ENCODE measurements around the gene CAB39. TPM values are rescaled to one million over a fixed set of nuclear protein-coding genes. Genes with fewer than 3 reads are reported as not detected.

The CAB39 gene
- total RNA-seq, 1 donor: 81.0 TPM

DNA sequence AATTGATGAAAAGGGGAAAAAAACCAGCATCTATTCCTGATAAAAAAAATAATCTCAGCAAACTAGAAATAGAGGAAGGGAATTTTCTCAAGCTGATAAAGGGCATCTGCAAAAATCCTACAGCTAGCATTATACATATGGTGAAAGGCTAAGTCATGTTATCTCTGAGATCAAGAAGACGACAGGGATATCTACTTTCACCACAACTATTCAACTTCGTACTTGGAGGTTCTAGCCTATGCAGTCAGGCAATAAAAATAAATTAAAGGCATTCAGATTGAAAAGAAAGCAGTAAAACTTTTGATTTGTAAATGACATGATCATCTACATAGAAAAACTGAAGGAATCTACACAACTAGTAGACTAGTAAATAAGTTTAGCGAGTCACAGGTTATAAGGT is 58.2 kb downstream of the CAB39 start:
- Histone ChIP-seq H3K9me3 (ENCODE audit: low read depth, low read length) (no peaks in the 10 kb centered on the region), H3K4me3 (ENCODE audit: low read length) (no peak overlapping the region), H3K4me1 (ENCODE audit: insufficient read depth, low read length) (peaks cover 16% of the 10 kb centered on the region), H3K27me3 (ENCODE audit: insufficient read depth, low read length) (no peaks in the 10 kb centered on the region)

DNA sequence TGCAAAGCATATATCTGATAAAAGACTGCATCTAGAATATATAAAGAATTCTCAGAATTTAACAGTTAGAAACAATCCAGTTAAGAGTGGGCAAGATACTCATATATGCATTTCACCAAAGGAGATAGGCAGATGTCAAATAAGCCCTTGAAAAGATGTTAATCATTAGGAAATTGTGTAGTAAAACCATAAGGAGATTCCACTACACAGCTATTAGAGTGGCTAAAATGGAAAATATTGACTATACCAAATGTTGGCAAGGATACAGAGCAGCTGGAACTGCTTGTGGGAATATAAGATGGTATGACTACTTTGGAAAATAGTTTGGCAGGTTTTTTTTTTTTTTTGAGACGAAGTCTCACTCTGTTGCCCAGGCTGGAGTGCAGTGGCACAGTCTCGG is 59.5 kb downstream of the CAB39 start:
- no peak overlapping the region for H3K4me3 ChIP-seq (ENCODE audit: low read length)
- peaks cover 16% of the 10 kb centered on the region for H3K4me1 ChIP-seq (ENCODE audit: insufficient read depth, low read length)
- no peaks in the 10 kb centered on the region for H3K27me3 ChIP-seq (ENCODE audit: insufficient read depth, low read length)
- H3K9me3 ChIP-seq (ENCODE audit: low read depth, low read length): no peaks in the 10 kb centered on the region

DNA sequence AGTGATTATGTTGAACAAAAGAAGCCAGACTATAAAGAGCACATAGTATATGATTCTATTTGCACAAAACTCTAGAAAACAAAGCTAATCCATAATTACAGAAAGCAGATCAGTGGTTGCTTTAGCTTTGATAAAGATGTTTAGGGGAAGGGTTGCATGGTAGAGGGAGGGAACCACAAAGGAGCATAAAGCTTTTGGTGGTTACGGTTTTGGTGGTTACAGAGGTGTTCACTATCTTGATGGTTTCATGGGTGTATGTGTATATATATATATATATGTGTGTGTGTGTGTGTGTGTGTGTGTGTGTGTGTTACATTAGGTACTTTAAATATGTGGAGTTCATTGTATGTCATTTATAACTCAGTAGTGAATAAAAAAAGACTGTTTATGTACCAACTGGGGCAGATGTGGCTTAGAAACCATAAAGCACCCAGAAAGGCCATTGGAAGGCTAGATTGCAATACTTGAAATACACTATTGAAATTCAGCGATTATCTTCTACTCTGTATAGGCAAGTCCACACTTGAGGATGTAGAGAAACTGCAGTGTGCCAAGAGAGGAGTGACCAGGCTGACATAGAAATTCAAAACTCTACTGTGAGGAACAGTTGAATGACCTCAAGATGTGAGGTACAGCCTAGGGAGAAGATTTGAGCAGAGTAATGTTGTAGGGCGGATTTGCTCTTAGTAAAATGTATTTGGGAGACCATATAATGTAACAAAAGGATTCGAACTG is 60.6 kb downstream of the CAB39 start:
- peaks cover 16% of the 10 kb centered on the region for H3K4me1 ChIP-seq (ENCODE audit: insufficient read depth, low read length)
- no peaks in the 10 kb centered on the region for H3K27me3 ChIP-seq (ENCODE audit: insufficient read depth, low read length)
- no peak overlapping the region for H3K4me3 ChIP-seq (ENCODE audit: low read length)
- no peaks in the 10 kb centered on the region for H3K9me3 ChIP-seq (ENCODE audit: low read depth, low read length)

DNA sequence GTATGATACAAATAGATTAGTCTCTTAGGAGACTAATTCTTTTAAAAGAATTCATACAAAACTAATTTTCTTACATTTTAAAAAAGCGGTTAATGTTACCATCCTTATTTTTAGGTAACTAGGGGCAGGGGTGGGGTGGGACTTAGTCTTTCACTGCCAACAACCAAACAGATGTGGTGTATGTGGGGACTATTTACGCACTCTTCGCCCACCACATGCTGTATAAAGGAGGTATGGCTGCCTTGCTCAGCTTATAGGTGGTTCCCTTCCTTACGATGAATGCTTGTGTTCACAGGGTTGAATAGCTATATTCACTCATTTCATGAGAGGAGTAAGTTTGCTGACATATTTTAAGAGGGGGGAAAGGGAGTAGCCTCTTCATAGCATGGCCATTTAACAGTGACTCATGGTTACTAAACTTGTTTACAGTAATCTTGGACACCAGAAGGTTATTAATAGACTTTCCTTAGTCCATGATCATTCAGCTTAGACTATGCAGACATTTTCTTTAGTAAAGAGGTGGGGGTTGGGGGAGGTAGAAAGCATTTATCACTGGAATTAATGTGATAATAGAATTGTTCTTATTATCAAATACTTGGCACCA is 61.8 kb downstream of the CAB39 start:
- Histone ChIP-seq H3K4me3 (ENCODE audit: low read length) (no peak overlapping the region), H3K9me3 (ENCODE audit: low read depth, low read length) (no peaks in the 10 kb centered on the region), H3K4me1 (ENCODE audit: insufficient read depth, low read length) (peaks cover 22% of the 10 kb centered on the region), H3K27me3 (ENCODE audit: insufficient read depth, low read length) (no peaks in the 10 kb centered on the region)

DNA sequence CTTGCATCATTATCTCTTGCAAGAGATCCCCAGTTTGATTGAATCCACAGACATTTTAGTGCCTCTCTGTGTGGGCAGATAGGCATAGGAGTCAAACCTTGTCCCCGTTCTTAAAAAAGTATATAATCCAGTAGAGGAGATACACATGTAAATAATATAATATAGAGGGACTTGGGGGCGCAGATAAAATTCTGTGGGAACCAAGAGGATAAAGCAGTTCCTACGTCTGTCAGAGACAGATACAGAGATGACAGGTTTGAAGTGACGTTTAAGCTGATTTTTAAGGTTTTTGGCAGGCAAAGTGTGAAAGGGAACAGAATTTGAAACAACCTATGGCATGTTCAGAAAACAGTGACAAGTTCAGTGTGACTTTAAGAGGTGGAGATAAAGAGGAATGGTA is 63.1 kb downstream of the CAB39 start:
- Histone ChIP-seq H3K27me3 (ENCODE audit: insufficient read depth, low read length) (no peaks in the 10 kb centered on the region), H3K4me1 (ENCODE audit: insufficient read depth, low read length) (peaks cover 30% of the 10 kb centered on the region), H3K9me3 (ENCODE audit: low read depth, low read length) (no peaks in the 10 kb centered on the region), H3K4me3 (ENCODE audit: low read length) (no peak overlapping the region)

DNA sequence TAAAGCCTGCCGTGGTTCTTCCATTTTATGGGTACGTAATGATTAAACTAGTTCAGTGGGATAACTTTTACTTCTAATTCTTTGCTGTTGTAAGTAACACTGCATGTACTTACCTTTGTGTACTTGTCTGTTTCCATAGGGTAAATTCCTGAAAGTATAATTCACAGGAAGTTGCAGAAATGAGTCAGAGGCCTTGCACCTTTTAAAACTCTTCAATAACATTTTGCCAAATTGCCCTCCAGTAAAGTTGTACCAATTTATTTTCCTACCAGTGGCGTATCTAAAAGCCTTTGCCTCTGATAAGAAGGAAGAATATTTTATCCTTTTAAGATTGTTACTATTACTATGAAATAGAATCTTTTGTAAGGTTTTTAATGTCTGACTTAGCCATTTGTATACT is 65.1 kb downstream of the CAB39 start:
- Histone ChIP-seq H3K4me3 (ENCODE audit: low read length) (no peak overlapping the region), H3K27me3 (ENCODE audit: insufficient read depth, low read length) (no peaks in the 10 kb centered on the region), H3K9me3 (ENCODE audit: low read depth, low read length) (no peaks in the 10 kb centered on the region), H3K4me1 (ENCODE audit: insufficient read depth, low read length) (peaks cover 43% of the 10 kb centered on the region)

DNA sequence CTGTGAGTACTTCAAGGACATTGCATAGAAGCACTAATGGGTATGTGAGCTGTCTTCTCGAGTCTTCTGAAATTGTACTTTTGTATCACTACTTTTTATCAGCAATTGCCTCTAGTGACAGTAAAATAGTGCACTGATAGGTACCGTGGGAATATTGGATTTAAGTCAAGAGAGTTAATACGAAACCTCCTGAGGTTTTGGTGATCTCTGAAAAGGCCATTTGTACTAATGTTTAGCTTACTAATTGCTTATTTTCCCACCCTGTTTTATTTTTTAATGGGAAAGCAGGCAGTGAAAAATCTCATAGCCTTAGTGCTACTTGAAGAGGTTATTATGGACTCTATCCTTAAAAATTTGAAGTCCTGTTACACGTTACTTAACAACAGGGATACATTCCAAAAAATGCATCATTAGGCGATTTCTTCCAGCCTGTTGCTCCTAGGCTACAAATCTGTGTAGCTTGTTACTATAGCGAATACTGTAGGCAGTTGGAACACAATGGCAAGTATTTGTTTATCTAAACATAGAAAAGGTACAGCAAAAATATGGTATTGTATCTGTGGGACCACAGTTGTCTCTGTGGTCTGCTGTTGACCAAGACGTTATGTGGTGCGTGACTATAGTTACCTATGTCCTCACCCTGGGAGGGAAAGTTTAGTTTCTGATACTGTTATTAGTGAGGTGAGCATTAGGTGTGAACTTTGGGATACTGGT is 65.9 kb downstream of the CAB39 start:
- Histone ChIP-seq H3K27me3 (ENCODE audit: insufficient read depth, low read length) (no peaks in the 10 kb centered on the region), H3K9me3 (ENCODE audit: low read depth, low read length) (no peaks in the 10 kb centered on the region), H3K4me1 (ENCODE audit: insufficient read depth, low read length) (peaks cover 39% of the 10 kb centered on the region), H3K4me3 (ENCODE audit: low read length) (no peak overlapping the region)

DNA sequence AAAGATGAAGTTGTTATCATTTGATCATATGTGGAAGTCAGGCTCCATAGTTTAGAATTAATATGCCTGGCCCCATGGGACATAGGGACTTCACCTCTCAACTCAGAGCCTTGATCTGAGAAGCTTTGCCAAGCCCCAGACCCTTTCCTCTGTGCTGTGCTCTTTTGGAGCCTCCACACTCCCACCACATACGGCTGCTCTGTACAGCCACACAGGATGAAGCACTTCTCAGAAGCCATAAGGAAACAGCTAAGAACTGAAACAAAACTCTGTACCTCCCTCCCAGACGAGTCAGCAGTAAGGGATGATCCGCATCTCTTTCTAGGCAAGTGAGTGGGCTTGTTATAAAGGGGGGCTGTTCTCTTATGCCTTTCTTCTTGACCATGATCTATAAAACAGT is 66.5 kb downstream of the CAB39 start:
- Histone ChIP-seq H3K27me3 (ENCODE audit: insufficient read depth, low read length) (no peaks in the 10 kb centered on the region), H3K9me3 (ENCODE audit: low read depth, low read length) (no peaks in the 10 kb centered on the region), H3K4me3 (ENCODE audit: low read length) (no peak overlapping the region), H3K4me1 (ENCODE audit: insufficient read depth, low read length) (peaks cover 34% of the 10 kb centered on the region)

DNA sequence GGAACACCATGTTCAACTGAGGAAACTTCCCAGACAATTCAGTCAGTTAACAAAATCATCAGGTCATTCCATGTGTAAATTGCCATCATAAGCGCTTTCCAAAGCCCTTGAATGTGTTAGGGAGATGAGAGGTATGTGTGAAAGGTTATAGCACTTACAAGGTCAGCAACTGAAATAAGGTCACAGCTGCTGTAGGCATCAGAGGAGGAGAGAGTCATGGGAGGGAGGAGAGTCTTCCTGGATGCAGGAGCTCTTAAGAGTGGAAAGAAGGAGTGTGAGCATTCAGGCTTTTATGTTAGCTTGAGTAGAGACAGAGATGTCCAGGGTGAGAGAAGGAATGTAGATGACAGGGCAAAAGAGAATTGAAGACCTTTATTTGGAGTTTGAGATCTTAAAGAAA is 67.0 kb downstream of the CAB39 start:
- Histone ChIP-seq H3K4me3 (ENCODE audit: low read length) (no peak overlapping the region), H3K9me3 (ENCODE audit: low read depth, low read length) (no peaks in the 10 kb centered on the region), H3K27me3 (ENCODE audit: insufficient read depth, low read length) (no peaks in the 10 kb centered on the region), H3K4me1 (ENCODE audit: insufficient read depth, low read length) (peaks cover 35% of the 10 kb centered on the region)

DNA sequence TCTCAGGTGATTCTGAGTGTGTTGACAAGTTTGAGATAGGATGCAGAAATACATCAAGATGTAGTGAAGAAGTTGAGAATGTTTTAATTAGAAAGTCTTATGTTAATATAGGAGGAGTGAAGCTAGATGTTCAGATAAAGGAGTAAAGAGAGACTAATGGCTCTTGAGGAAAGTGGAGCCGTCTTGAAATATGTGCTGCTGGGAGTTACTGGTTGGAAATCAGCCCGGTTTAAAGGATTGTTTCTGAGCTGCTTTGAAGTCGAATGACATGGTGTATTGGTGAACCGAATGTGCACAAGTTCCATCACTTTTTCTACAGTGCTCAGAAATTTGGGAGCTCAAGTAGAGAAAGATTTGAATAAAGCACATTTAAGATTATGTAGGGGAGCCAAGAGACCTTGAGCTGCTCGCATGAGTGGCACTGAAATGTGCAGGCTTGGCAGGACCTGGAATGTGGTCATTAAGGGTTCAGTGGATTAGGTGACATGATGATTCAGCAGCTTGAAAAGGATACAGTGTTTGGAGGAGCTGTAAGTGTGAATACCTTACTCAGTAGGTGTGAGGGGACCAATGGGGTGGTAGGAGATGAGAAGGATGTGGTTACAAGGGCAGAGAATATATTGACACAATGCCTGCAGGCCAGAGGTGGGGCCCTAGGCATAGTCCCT is 68.6 kb downstream of the CAB39 start:
- Histone ChIP-seq H3K4me1 (ENCODE audit: insufficient read depth, low read length) (peaks cover 44% of the 10 kb centered on the region), H3K9me3 (ENCODE audit: low read depth, low read length) (no peaks in the 10 kb centered on the region), H3K4me3 (ENCODE audit: low read length) (no peak overlapping the region), H3K27me3 (ENCODE audit: insufficient read depth, low read length) (no peaks in the 10 kb centered on the region)

DNA sequence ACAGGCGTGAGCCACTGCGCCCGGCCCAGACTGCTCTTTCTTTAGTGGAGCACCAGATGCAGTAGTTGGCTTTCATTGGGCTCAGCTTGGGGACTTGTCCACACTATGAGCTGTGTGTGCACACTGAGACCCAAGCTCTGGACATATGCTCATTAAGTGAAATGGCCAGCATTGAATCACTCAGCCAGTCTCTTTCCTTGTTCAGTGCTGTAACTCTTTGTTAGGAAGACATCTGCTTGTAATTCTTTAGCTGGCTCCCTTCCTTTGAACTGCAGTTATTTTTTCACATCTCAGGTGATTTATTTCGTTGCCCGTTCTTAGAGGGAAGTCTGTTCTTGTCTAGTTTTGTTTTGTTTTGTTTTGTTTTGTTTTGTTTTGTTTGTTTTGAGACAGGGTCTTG is 70.5 kb downstream of the CAB39 start:
- H3K9me3 ChIP-seq (ENCODE audit: low read depth, low read length): peaks cover 3% of the 10 kb centered on the region
- H3K4me1 ChIP-seq (ENCODE audit: insufficient read depth, low read length): peaks cover 44% of the 10 kb centered on the region
- H3K27me3 ChIP-seq (ENCODE audit: insufficient read depth, low read length): no peaks in the 10 kb centered on the region
- H3K4me3 ChIP-seq (ENCODE audit: low read length): no peak overlapping the region

DNA sequence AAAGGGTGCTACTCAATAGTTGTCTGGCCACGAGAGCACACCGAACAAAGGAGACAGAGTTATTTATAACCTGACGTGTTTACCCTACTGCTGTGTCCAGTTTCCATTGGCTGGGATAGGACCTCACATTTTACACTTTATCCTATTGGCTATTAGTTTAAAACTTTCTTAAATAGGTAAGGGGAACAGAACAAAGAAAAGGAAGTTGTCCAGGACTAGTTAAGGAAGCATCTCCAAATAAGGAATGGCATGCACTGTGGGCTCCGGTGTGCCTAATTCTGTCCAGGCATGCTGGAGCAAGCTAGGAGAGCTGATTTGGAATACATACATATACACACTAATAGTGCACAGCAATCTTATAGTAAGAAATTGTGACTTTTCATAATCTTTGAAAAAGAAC is 72.2 kb downstream of the CAB39 start:
- Histone ChIP-seq H3K4me1 (ENCODE audit: insufficient read depth, low read length) (peaks cover 35% of the 10 kb centered on the region), H3K27me3 (ENCODE audit: insufficient read depth, low read length) (no peaks in the 10 kb centered on the region), H3K4me3 (ENCODE audit: low read length) (no peak overlapping the region), H3K9me3 (ENCODE audit: low read depth, low read length) (peaks cover 13% of the 10 kb centered on the region)

DNA sequence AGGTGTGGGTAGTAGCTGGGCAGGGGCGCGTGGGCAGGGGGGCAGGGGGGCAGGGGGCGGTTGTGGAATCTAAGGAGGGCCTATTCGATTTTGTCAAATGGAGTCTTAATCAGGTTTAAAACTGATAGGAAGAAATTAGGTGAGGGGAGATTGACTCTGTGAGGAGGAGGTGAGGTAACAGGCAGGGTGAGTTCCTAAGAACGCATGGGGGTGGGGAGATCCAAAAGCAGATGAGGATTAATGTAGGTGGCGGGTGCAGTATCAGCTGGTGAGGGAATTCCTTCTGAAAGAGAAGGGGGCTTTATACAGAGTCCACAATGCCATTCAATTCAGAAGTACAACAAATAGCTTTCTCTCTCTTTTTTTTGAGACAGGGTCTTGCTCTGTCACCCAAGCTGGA is 72.7 kb downstream of the CAB39 start:
- Histone ChIP-seq H3K4me1 (ENCODE audit: insufficient read depth, low read length) (peaks cover 33% of the 10 kb centered on the region), H3K27me3 (ENCODE audit: insufficient read depth, low read length) (no peaks in the 10 kb centered on the region), H3K9me3 (ENCODE audit: low read depth, low read length) (peaks cover 13% of the 10 kb centered on the region), H3K4me3 (ENCODE audit: low read length) (no peak overlapping the region)

DNA sequence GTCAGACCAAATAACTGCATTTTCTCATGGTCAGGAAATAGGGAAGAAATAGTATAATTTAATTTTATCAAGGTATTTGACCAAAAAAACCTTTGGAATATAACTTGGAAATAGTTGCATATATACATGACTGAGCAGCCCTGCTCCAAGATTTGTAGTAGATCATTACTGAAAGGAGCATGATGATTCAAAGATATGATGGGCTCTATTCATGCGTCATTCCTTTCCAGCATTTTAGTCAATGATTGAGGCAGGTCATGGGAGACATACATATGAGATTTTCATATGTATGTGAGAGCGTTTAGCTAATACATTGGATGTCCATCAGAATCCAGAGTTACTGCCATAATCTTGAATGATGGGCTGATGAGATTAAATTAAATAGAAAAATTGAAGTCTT is 74.5 kb downstream of the CAB39 start:
- H3K4me3 ChIP-seq (ENCODE audit: low read length): no peak overlapping the region
- H3K9me3 ChIP-seq (ENCODE audit: low read depth, low read length): peaks cover 13% of the 10 kb centered on the region

DNA sequence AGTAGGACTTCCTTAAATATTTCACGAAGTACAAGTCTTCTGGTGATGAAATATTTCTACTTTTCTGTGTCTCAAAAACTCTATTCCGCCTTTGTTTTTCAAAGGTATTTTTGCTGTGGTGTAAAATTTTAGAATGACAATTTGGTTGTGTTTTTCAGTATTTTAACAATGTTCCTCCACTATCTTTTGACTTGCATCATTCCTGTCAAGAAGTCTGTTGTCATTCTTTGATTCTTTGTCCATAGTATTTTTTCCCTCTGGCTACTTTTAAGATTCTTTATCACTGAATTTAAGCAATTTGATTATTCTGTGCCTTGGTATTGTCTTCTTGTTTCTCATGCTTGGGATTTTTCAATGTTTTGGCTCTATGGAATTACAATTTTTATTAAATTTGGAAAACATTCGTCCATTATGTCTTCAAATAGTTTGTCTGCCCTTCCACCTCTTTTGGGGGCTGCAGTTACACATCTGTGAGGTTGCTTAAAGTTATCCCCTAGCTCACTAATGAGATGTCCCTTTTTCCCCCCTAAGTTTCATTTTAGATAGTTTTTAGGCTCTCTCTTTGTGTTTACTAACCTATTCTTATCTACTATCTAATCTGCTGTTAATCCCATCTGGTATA is 76.0 kb downstream of the CAB39 start:
- no peaks in the 10 kb centered on the region for H3K27me3 ChIP-seq (ENCODE audit: insufficient read depth, low read length)
- no peak overlapping the region for H3K4me3 ChIP-seq (ENCODE audit: low read length)
- peaks cover 26% of the 10 kb centered on the region for H3K4me1 ChIP-seq (ENCODE audit: insufficient read depth, low read length)
- H3K9me3 ChIP-seq (ENCODE audit: low read depth, low read length): peaks cover 13% of the 10 kb centered on the region

More for the DNA sequence above, 74.5 kb downstream of the CAB39 start:
- H3K27me3 ChIP-seq (ENCODE audit: insufficient read depth, low read length): no peaks in the 10 kb centered on the region
- H3K4me1 ChIP-seq (ENCODE audit: insufficient read depth, low read length): peaks cover 18% of the 10 kb centered on the region
